Thyroid gland (tissue), 4 donors: ENCODE results near the gene CDH26. TPM values are rescaled to one million over a fixed set of nuclear protein-coding genes. Genes with fewer than 3 reads are reported as not detected.

Experiments used
- DNase-seq, 2 donors: peaks; one replicate each; pipeline ENCODE4 v3.0.0-alpha.2; 2019
- H3K27ac ChIP-seq, 3 donors: fragments of 200-600 bp; sonication (generic); 1 replicate in 2 of 3; 2 replicates in 1 of 3; pipeline ENCODE4 v1.5.1; 2016 to 2019; ENCODE audit warnings: mild to moderate bottlenecking in 1 of 3, moderate library complexity in 1 of 3
- H3K27me3 ChIP-seq: fragments of 200-600 bp; sonication (generic); one replicate; pipeline ENCODE4 v1.5.1; 2019
- H3K36me3 ChIP-seq, 2 donors: fragments of 200-600 bp; sonication (generic); one replicate each; pipeline ENCODE4 v1.5.1; 2016 to 2019
- H3K4me1 ChIP-seq, 2 donors: fragments of 200-600 bp; sonication (generic); one replicate each; pipeline ENCODE4 v1.5.1; 2017 to 2019
- H3K4me3 ChIP-seq, 3 donors: fragments of 200-600 bp; sonication (generic); replicated peaks in 1 of 3; 1 replicate in 2 of 3; 2 replicates in 1 of 3; pipeline ENCODE4 v1.5.1; 2016; ENCODE audit warnings: mild to moderate bottlenecking in 1 of 3
- H3K9me3 ChIP-seq: fragments of 200-600 bp; sonication (generic); one replicate; pipeline ENCODE4 v1.5.1; 2017
- CTCF ChIP-seq, 6 experiments: fragments of 200-600 bp in 3 of 6; fragments of 450-650 bp in 3 of 6; sonication (generic) in 3 of 6; IDR thresholded peaks; one replicate each; pipeline ENCODE4 v1.5.1; 2016 to 2019; ENCODE audit warnings: antibody characterized with exemption in 6 of 6, mild to moderate bottlenecking in 2 of 6, inconsistent platforms in 1 of 6, moderate library complexity in 1 of 6
- POLR2A ChIP-seq, 2 donors: fragments of 450-650 bp; IDR thresholded peaks; one replicate each; pipeline ENCODE4 v1.6.1; 2017; ENCODE audit warnings: antibody characterized with exemption in 2 of 2, mild to moderate bottlenecking in 2 of 2, moderate library complexity in 1 of 2
- WGBS, 2 donors: methylation state at CpG; one replicate each; pipeline ENCODE4 v1.1.5; 2017; 5-methylcytosine and 5-hydroxymethylcytosine counted together
- intact Hi-C: fragments of 100-400 bp; cut with DNase I; formaldehyde crosslinking; loops from one replicate; pipeline ENCODE4 v1.15.1; 2023
- total RNA-seq, 4 donors: library from RNA; depleted of rRNA; stranded (reverse); fragments of >200 nt; gene quantifications; one replicate each; pipeline ENCODE4 v1.2.3, GENCODE V29; 2016

CDH26 gene
- total RNA-seq, 4 donors from 2014 or later = 0.56 to 2.5 (median 1.5) TPM

GRCh38 chr20:59976156-59976782, 18.0 kb downstream of the CDH26 start:
- H3K9me3 ChIP-seq = no peaks in the 10 kb centered on the region
- no peak for DNase-seq

GRCh38 chr20:59977086-59977485, 18.9 kb downstream of the CDH26 start:
- Histone ChIP-seq H3K4me1 (no peaks in the 10 kb centered on the region), H3K27me3 (no peaks in the 10 kb centered on the region), H3K36me3 (no peaks in the 10 kb centered on the region), H3K4me3 (no peak overlapping the region), H3K27ac (no peak overlapping the region), H3K9me3 (no peaks in the 10 kb centered on the region)
- WGBS, 2 donors = 83 to 87% methylated on average over 9 of the region's 9 CpGs
- DNase-seq = no peak
- intact Hi-C loops = no loop called here
- TF ChIP-seq CTCF (IDR thresholded peaks at IDR 0.05) (no peak), POLR2A (IDR thresholded peaks at IDR 0.05) (no peak)

More at GRCh38 chr20:59976156-59976782, 18.0 kb downstream of the CDH26 start:
- Histone ChIP-seq H3K4me1 (no peaks in the 10 kb centered on the region), H3K27ac (no peak overlapping the region), H3K4me3 (no peak overlapping the region), H3K36me3 (no peaks in the 10 kb centered on the region), H3K27me3 (no peaks in the 10 kb centered on the region)
- intact Hi-C loops = no loop called here
- 73 to 84% methylated on average over 6 of the region's 6 CpGs for WGBS, 2 donors
- TF ChIP-seq CTCF (IDR thresholded peaks at IDR 0.05) (no peak), POLR2A (IDR thresholded peaks at IDR 0.05) (no peak)

GRCh38 chr20:59983076-59983475, 24.9 kb downstream of the CDH26 start:
- WGBS, 2 donors = 89 to 91% methylated on average over 9 of the region's 9 CpGs
- no peak for DNase-seq
- Histone ChIP-seq H3K9me3 (no peaks in the 10 kb centered on the region), H3K4me1 (no peaks in the 10 kb centered on the region), H3K4me3 (no peak overlapping the region), H3K36me3 (no peaks in the 10 kb centered on the region), H3K27ac (no peak overlapping the region), H3K27me3 (no peaks in the 10 kb centered on the region)
- intact Hi-C loops = no loop called here
- no peak for TF ChIP-seq CTCF (IDR thresholded peaks at IDR 0.05)
- TF ChIP-seq POLR2A (IDR thresholded peaks at IDR 0.05) = no peak

GRCh38 chr20:59984541-59984940, 26.3 kb downstream of the CDH26 start:
- Histone ChIP-seq H3K4me1 (no peaks in the 10 kb centered on the region), H3K36me3 (no peaks in the 10 kb centered on the region), H3K27me3 (no peaks in the 10 kb centered on the region), H3K9me3 (no peaks in the 10 kb centered on the region), H3K4me3 (no peak overlapping the region), H3K27ac (no peak overlapping the region)
- TF ChIP-seq CTCF (IDR thresholded peaks at IDR 0.05) (no peak), POLR2A (IDR thresholded peaks at IDR 0.05) (no peak)
- no peak for DNase-seq
- 79 to 83% methylated on average over 4 of the region's 4 CpGs for WGBS, 2 donors
- intact Hi-C loops = no loop called here

- Histone ChIP-seq H3K4me3 (no peak overlapping the region), H3K27ac (no peak overlapping the region), H3K36me3 (no peaks in the 10 kb centered on the region), H3K27me3 (no peaks in the 10 kb centered on the region), H3K9me3 (no peaks in the 10 kb centered on the region), H3K4me1 (no peaks in the 10 kb centered on the region)
- no peak for DNase-seq
- 82 to 87% methylated on average over 8 of the region's 8 CpGs for WGBS, 2 donors
- intact Hi-C loops = no loop called here
- TF ChIP-seq POLR2A (IDR thresholded peaks at IDR 0.05) (no peak), CTCF (IDR thresholded peaks at IDR 0.05) (no peak)
Measured at GRCh38 chr20:59985164-59985563, 26.9 kb downstream of the CDH26 start.
